IMR-90 (cell line): ENCODE results near the gene HRH3. TPM values are rescaled to one million over a fixed set of nuclear protein-coding genes. Genes with fewer than 3 reads are reported as not detected.

Source experiments
- ATAC-seq: fragments of 200-7000 bp; cut with Tn5 transposase; 2 replicates; pipeline ENCODE4 v1.9.1; 2020; ENCODE audit warnings: low read depth, mild to moderate bottlenecking, moderate library complexity
- BruUV-seq: library from RNA; stranded (reverse); fragments of 400-500 nt; replicated peaks from 2 replicates; lab custom pipeline; 2021; lab: Mats Ljungman, UMichigan
- CTCF ChIA-PET: fragments of 300-600 bp; formaldehyde crosslinking; extraction: SDS; loops from one replicate; lab custom pipeline; 2021; ENCODE audit warnings: antibody characterized with exemption; lab: Yijun Ruan, JAX
- POLR2A ChIA-PET: fragments of 300-600 bp; sonication (Branson Sonifier 250); formaldehyde crosslinking; loops from one replicate; lab custom pipeline; 2022; ENCODE audit warnings: antibody characterized with exemption; ENCODE audit not compliant: unreplicated experiment; lab: Charles Lee
- DNase-seq: peaks from one replicate; pipeline ENCODE4 v3.0.0; 2013
- H2AFZ ChIP-seq: replicated peaks from 2 replicates; pipeline ENCODE3; 2013; ENCODE audit warnings: low read length, mild to moderate bottlenecking; ENCODE audit not compliant: poor library complexity
- H2AK5ac ChIP-seq: 2 replicates; pipeline ENCODE4 v1.6.1; 2013; ENCODE audit warnings: low read depth, low read length, inconsistent platforms
- H2AK9ac ChIP-seq: replicated peaks from 2 replicates; pipeline ENCODE3; 2013; ENCODE audit warnings: mild to moderate bottlenecking, low read depth, low read length, moderate library complexity; ENCODE audit not compliant: poor library complexity
- H2BK120ac ChIP-seq: 2 replicates; pipeline ENCODE4 v1.6.1; 2013; ENCODE audit warnings: low read depth, low read length, inconsistent platforms
- H2BK15ac ChIP-seq: 3 replicates; pipeline ENCODE4 v1.6.1; 2013; ENCODE audit warnings: low read depth, low read length, inconsistent platforms
- H2BK20ac ChIP-seq: 2 replicates; pipeline ENCODE4 v1.6.1; 2013; ENCODE audit warnings: low read depth, mild to moderate bottlenecking, inconsistent platforms, low read length, moderate library complexity
- H2BK5ac ChIP-seq: 2 replicates; pipeline ENCODE4 v1.6.1; 2013; ENCODE audit warnings: mild to moderate bottlenecking, low read depth, low read length, inconsistent platforms; ENCODE audit not compliant: poor library complexity, severe bottlenecking
- H3K14ac ChIP-seq: replicated peaks from 2 replicates; pipeline ENCODE4 v1.6.1; 2013; ENCODE audit warnings: low read depth, low read length, inconsistent platforms
- H3K18ac ChIP-seq: 2 replicates; pipeline ENCODE4 v1.6.1; 2013; ENCODE audit warnings: low read depth, low read length, control low read depth
- H3K23ac ChIP-seq: 2 replicates; pipeline ENCODE4 v1.6.1; 2013; ENCODE audit warnings: low read depth, low read length, inconsistent platforms
- H3K27ac ChIP-seq: 2 replicates; pipeline ENCODE4 v1.5.1; 2013; ENCODE audit warnings: mild to moderate bottlenecking, control low read depth, low read length; ENCODE audit not compliant: insufficient read depth
- H3K27me3 ChIP-seq: 2 replicates; pipeline ENCODE4 v1.6.1; 2013; ENCODE audit warnings: low read length; ENCODE audit not compliant: control insufficient read depth, insufficient read depth
- H3K36me3 ChIP-seq: 2 replicates; pipeline ENCODE4 v1.6.1; 2013; ENCODE audit warnings: low read length, mixed read lengths; ENCODE audit not compliant: control insufficient read depth, insufficient read depth
- H3K4ac ChIP-seq: 2 replicates; pipeline ENCODE4 v1.6.1; 2013; ENCODE audit warnings: low read depth, low read length, inconsistent platforms
- H3K4me1 ChIP-seq: 2 replicates; pipeline ENCODE4 v1.6.1; 2013; ENCODE audit warnings: low read length, mixed read lengths; ENCODE audit not compliant: control insufficient read depth, insufficient read depth
- H3K4me2 ChIP-seq: 2 replicates; pipeline ENCODE4 v1.6.1; 2013; ENCODE audit warnings: low read depth, mild to moderate bottlenecking, control low read depth, low read length, moderate library complexity
- H3K4me3 ChIP-seq: 2 replicates; pipeline ENCODE4 v1.5.1; 2013; ENCODE audit warnings: low read depth, mild to moderate bottlenecking, control low read depth, low read length, moderate library complexity; ENCODE audit not compliant: insufficient read depth
- H3K56ac ChIP-seq: 2 replicates; pipeline ENCODE4 v1.6.1; 2013; ENCODE audit warnings: low read length, inconsistent platforms; ENCODE audit not compliant: insufficient read depth; ENCODE audit errors: extremely low read depth
- H3K79me1 ChIP-seq, 2 experiments: 2 replicates each; pipeline ENCODE4 v1.6.1; 2013; ENCODE audit warnings: low read length in 2 of 2, inconsistent platforms in 1 of 2, low read depth in 1 of 2
- H3K9ac ChIP-seq: 2 replicates; pipeline ENCODE4 v1.6.1; 2013; ENCODE audit warnings: low read depth, low read length, control low read depth
- H3K9me1 ChIP-seq: 2 replicates; pipeline ENCODE4 v1.6.1; 2013; ENCODE audit warnings: low read length, inconsistent platforms; ENCODE audit not compliant: insufficient read depth
- H3K9me3 ChIP-seq: 2 replicates; pipeline ENCODE4 v1.6.1; 2013; ENCODE audit warnings: low read length; ENCODE audit not compliant: control insufficient read depth, insufficient read depth
- H4K20me1 ChIP-seq: 2 replicates; pipeline ENCODE4 v1.6.1; 2013; ENCODE audit warnings: low read length, inconsistent platforms; ENCODE audit not compliant: insufficient read depth
- H4K5ac ChIP-seq: 2 replicates; pipeline ENCODE4 v1.6.1; 2013; ENCODE audit warnings: mild to moderate bottlenecking, low read depth, low read length, control low read depth
- H4K8ac ChIP-seq, 2 experiments: 2 replicates each; pipeline ENCODE4 v1.6.1; 2013; ENCODE audit warnings: low read depth in 2 of 2, low read length in 2 of 2, control low read depth in 1 of 2, inconsistent platforms in 1 of 2
- H4K91ac ChIP-seq: 2 replicates; pipeline ENCODE4 v1.6.1; 2013; ENCODE audit warnings: low read depth, low read length, inconsistent platforms; ENCODE audit not compliant: insufficient read depth
- CEBPB ChIP-seq: IDR thresholded peaks from 2 replicates; pipeline ENCODE4 v1.6.1; 2012; ENCODE audit warnings: low read depth, low read length, improper control_type of control experiment
- FOS ChIP-seq: fragments of 150-350 bp; IDR thresholded peaks from 2 replicates; pipeline ENCODE4 v1.6.1; 2016; ENCODE audit warnings: low read depth, low read length
- RCOR1 ChIP-seq: IDR thresholded peaks from 2 replicates; pipeline ENCODE4 v1.6.1; 2012; ENCODE audit warnings: mild to moderate bottlenecking, low read length, improper control_type of control experiment; ENCODE audit not compliant: insufficient replicate concordance
- WGBS, 2 experiments: methylation state at CpG; one replicate each; pipeline versions ENCODE4 v1.1.5 to v1.1.7; 2013; ENCODE audit warnings: missing lambda C conversion rate in 2 of 2; ENCODE audit not compliant: insufficient read length in 1 of 2; ENCODE audit errors: extremely low coverage in 2 of 2; 5-methylcytosine and 5-hydroxymethylcytosine counted together
- dilution Hi-C: fragments of 300-500 bp; cut with HindIII; formaldehyde crosslinking; loops from one replicate; pipeline ENCODE4 v1.14.3; 2018; ENCODE audit warnings: low sequenced_read_pairs; ENCODE audit not compliant: unreplicated experiment
- in situ Hi-C: fragments of 300-500 bp; cut with MboI; formaldehyde crosslinking; loops from 3 replicates; pipeline ENCODE4 v1.14.3; 2019; ENCODE audit warnings: low sequenced_read_pairs, inconsistent platforms, mixed read lengths
- intact Hi-C: fragments of 100-400 bp; cut with micrococcal nuclease; formaldehyde crosslinking; loops from 2 replicates; pipeline ENCODE4 v1.10.0; 2022
- polyA plus RNA-seq, 3 experiments: library from polyadenylated mRNA; depleted of rRNA; stranded (reverse); fragments of >200 nt; gene quantifications; 2 replicates each; pipeline ENCODE4 v1.2.3, GENCODE V29; 2012; ENCODE audit warnings: low replicate concordance in 1 of 3
- total RNA-seq: library from RNA; depleted of rRNA; stranded (reverse); fragments of >200 nt; gene quantifications from 2 replicates; pipeline ENCODE4 v1.2.3, GENCODE V29; 2012; rRNA removed

The HRH3 gene
- total and polyA plus RNA-seq, 2 of the 4 experiments (the other 2 are of a cell fraction), result not detected

- Histone ChIP-seq H2BK20ac (no peak overlapping the region), H3K27ac (no peak overlapping the region), H3K4me2 (no peak overlapping the region), H3K36me3 (peaks cover 59% of the 10 kb centered on the region), H2BK5ac (no peak overlapping the region), H2BK15ac (no peak overlapping the region), H3K9ac (no peak overlapping the region), H3K4me1 (peaks cover 3% of the 10 kb centered on the region), H3K9me3 (no peaks in the 10 kb centered on the region), H3K27me3 (no peaks in the 10 kb centered on the region), H3K9me1 (peaks cover 10% of the 10 kb centered on the region; the same call in 1 of the 2 replicates), H3K56ac (no peak overlapping the region), H3K79me1 (peaks cover 2 to 17% of the 10 kb centered on the region in 2 experiments; a peak in 3 of 4 replicates), H2AFZ (no peak overlapping the region), H4K5ac (no peak overlapping the region), H3K14ac (no peak overlapping the region), H2BK120ac (no peak overlapping the region), H3K18ac (no peak overlapping the region), H4K8ac (no peak overlapping the region), H3K4ac (no peak overlapping the region), H2AK9ac (no peak overlapping the region), H4K91ac (no peak overlapping the region), H3K23ac (no peak overlapping the region), H4K20me1 (no peaks in the 10 kb centered on the region; the same call in none of the 2 replicates), H3K4me3 (no peak overlapping the region), H2AK5ac (no peak overlapping the region)
- 78% methylated on average over 9 of the region's 25 CpGs; no CpG with 5 or more reads in 1 of the 2 experiments for WGBS, 2 experiments
- intact Hi-C loops (no loop called here), in situ Hi-C loops (no loop called here), dilution Hi-C loops (no loop called here)
- ATAC-seq, result no peak
- ChIA-PET POLR2A (no interaction called here), CTCF (no interaction called here)
- DNase-seq, result no peak
- no peak for TF ChIP-seq RCOR1
- no peak for TF ChIP-seq FOS
- TF ChIP-seq CEBPB, result peak; percentile 92
- no TSS peak for BruUV-seq
Measured at GRCh38 chr20:62165762-62166399, 54.2 kb downstream of the HRH3 start.

Other genes starting within 250 kb of the HRH3 start
- 1.4 and 1.7 TPM in 2 replicates for gene TAF4, start 154.4 kb downstream of the HRH3 start, total RNA-seq
- gene TAF4, start 154.4 kb downstream of the HRH3 start, polyA plus RNA-seq (2012; rRNA removed), result 4.9 and 5.1 TPM in 2 replicates
- 23.7 and 30.6 TPM in 2 replicates for gene LSM14B, start 97.8 kb downstream of the HRH3 start, total RNA-seq
- gene LSM14B, start 97.8 kb downstream of the HRH3 start, polyA plus RNA-seq (2012; rRNA removed), result 41.1 and 46.7 TPM in 2 replicates
- 458 and 487 TPM in 2 replicates for gene PSMA7, start 76.9 kb downstream of the HRH3 start, total RNA-seq
- 417 and 520 TPM in 2 replicates for gene PSMA7, start 76.9 kb downstream of the HRH3 start, polyA plus RNA-seq (2012; rRNA removed)
- gene SS18L1, start 76.5 kb downstream of the HRH3 start, total RNA-seq, result 8.1 and 10.6 TPM in 2 replicates
- 12.2 and 15.6 TPM in 2 replicates for gene SS18L1, start 76.5 kb downstream of the HRH3 start, polyA plus RNA-seq (2012; rRNA removed)
- 11.5 and 12.2 TPM in 2 replicates for gene MTG2, start 37.2 kb downstream of the HRH3 start, total RNA-seq
- gene MTG2, start 37.2 kb downstream of the HRH3 start, polyA plus RNA-seq (2012; rRNA removed), result 23.9 and 25.2 TPM in 2 replicates
- gene OSBPL2, start 18.2 kb upstream of the HRH3 start, total RNA-seq, result 27.6 and 28.6 TPM in 2 replicates
- gene OSBPL2, start 18.2 kb upstream of the HRH3 start, polyA plus RNA-seq (2012; rRNA removed), result 17.7 and 19.3 TPM in 2 replicates
- 96.9 and 103 TPM in 2 replicates for gene ADRM1, start 82.7 kb upstream of the HRH3 start, total RNA-seq
- 149 and 188 TPM in 2 replicates for gene ADRM1, start 82.7 kb upstream of the HRH3 start, polyA plus RNA-seq (2012; rRNA removed)
- gene LAMA5, start 147.0 kb upstream of the HRH3 start, total RNA-seq, result 0.56 and 0.90 TPM in 2 replicates
- gene LAMA5, start 147.0 kb upstream of the HRH3 start, polyA plus RNA-seq (2012; rRNA removed), result 7.3 and 11.4 TPM in 2 replicates
- 2,710 and 3,846 TPM in 2 replicates for gene RPS21, start 166.8 kb upstream of the HRH3 start, total RNA-seq
- gene RPS21, start 166.8 kb upstream of the HRH3 start, polyA plus RNA-seq (2012; rRNA removed), result 4,298 and 4,766 TPM in 2 replicates
- 1.1 and 1.4 TPM in 2 replicates for gene CABLES2, start 187.0 kb upstream of the HRH3 start, total RNA-seq
- gene CABLES2, start 187.0 kb upstream of the HRH3 start, polyA plus RNA-seq (2012; rRNA removed), result 5.1 TPM in 2 replicates
- not detected in 2 replicates for gene RBBP8NL, start 207.3 kb upstream of the HRH3 start, total RNA-seq
- gene RBBP8NL, start 207.3 kb upstream of the HRH3 start, polyA plus RNA-seq (2012; rRNA removed), result not detected in 2 replicates